Hematopoietic multipotent progenitor cell treated with erythropoietin and hydrocortisone succinate and interleukin-3 and kit ligand, for 6 days (in vitro differentiated cells): ENCODE results near the gene CDHR1.

ENCODE experiments used
- DNase-seq: peaks from one replicate; pipeline ENCODE4 v3.0.0-alpha.2; 2015

CDHR1 gene

GRCh38 chr10:84201244-84201606 lies 6.9 kb downstream of the CDHR1 start:
- no peak for DNase-seq

GRCh38 chr10:84201682-84202081 lies 7.3 kb downstream of the CDHR1 start:
- no peak for DNase-seq

- DNase-seq: no peak
Observed at GRCh38 chr10:84202349-84202748, 8.0 kb downstream of the CDHR1 start.

- peak; percentile 47 for DNase-seq
Observed at GRCh38 chr10:84204122-84204521, 9.8 kb downstream of the CDHR1 start.

- no peak for DNase-seq
Observed at GRCh38 chr10:84204610-84205009, 10.3 kb downstream of the CDHR1 start.

- peak; percentile 78 for DNase-seq
Observed at GRCh38 chr10:84205049-84205852, 10.9 kb downstream of the CDHR1 start.

GRCh38 chr10:84205853-84206525 lies 11.7 kb downstream of the CDHR1 start:
- DNase-seq: no peak

GRCh38 chr10:84208023-84208422 lies 13.7 kb downstream of the CDHR1 start:
- no peak for DNase-seq

- DNase-seq: no peak
Observed at GRCh38 chr10:84211566-84211965, 17.2 kb downstream of the CDHR1 start.

GRCh38 chr10:84212014-84212413 lies 17.7 kb downstream of the CDHR1 start:
- no peak for DNase-seq

GRCh38 chr10:84213076-84213475 lies 18.7 kb downstream of the CDHR1 start:
- DNase-seq: no peak

GRCh38 chr10:84214046-84214572 lies 19.8 kb downstream of the CDHR1 start:
- DNase-seq: no peak

- peak; percentile 65 for DNase-seq
Observed at GRCh38 chr10:84214612-84215235, 20.4 kb downstream of the CDHR1 start.

GRCh38 chr10:84216834-84217233 lies 22.5 kb downstream of the CDHR1 start:
- DNase-seq: no peak

- DNase-seq: no peak
Observed at GRCh38 chr10:84217746-84218145, 23.4 kb downstream of the CDHR1 start.

- no peak for DNase-seq
Observed at GRCh38 chr10:84221916-84222315, 27.6 kb downstream of the CDHR1 start.

GRCh38 chr10:84224411-84225028 lies 30.2 kb downstream of the CDHR1 start:
- peak; percentile 43 for DNase-seq

- no peak for DNase-seq
Observed at GRCh38 chr10:84225427-84226173, 31.3 kb downstream of the CDHR1 start, which contains the start of gene LRIT2. TSS of gene LRIT2 (minus strand) at chr10:84225544. CDS start at chr10:84225520, 24 bp downstream.

GRCh38 chr10:84226616-84227015 lies 32.3 kb downstream of the CDHR1 start:
- DNase-seq: no peak

GRCh38 chr10:84227810-84228209 lies 33.5 kb downstream of the CDHR1 start:
- no peak for DNase-seq

GRCh38 chr10:84230359-84230758 lies 36.0 kb downstream of the CDHR1 start:
- DNase-seq: no peak

GRCh38 chr10:84232376-84232775 lies 38.0 kb downstream of the CDHR1 start:
- DNase-seq: no peak
